ENCODE measurements around the gene CPNE7. TPM values are rescaled to one million over a fixed set of nuclear protein-coding genes. Genes with fewer than 3 reads are reported as not detected.

CPNE7 gene
- total and polyA plus RNA-seq, 8 donors: 0.92 to 6.2 (median 1.8) TPM; not detected in 1

- no peaks in the 10 kb centered on the region for H3K9me3 ChIP-seq
- no peak overlapping the region for H3K4me3 ChIP-seq
- H3K4me1 ChIP-seq: peaks cover 0 to 8% (median 6%) of the 10 kb centered on the region in 4 donors
- no peaks in the 10 kb centered on the region for H3K36me3 ChIP-seq
- no peak for TF ChIP-seq POLR2A (IDR thresholded peaks at IDR 0.05)
- TF ChIP-seq CTCF (IDR thresholded peaks at IDR 0.05): no peak
- TF ChIP-seq POLR2AphosphoS5 (IDR thresholded peaks at IDR 0.05): no peak
- no peak for TF ChIP-seq EP300 (IDR thresholded peaks at IDR 0.05)
- H3K27ac ChIP-seq: no peak overlapping the region
- intact Hi-C loops (cut with DNase I; ENCODE audit: low total_unique reads): no loop called here
- no peak for DNase-seq
- 39 to 61% (median 46%) methylated on average over 9 of the region's 9 CpGs for WGBS, 5 donors
- H3K27me3 ChIP-seq: peaks cover 0 to 48% (median 5%) of the 10 kb centered on the region in 3 donors
Observed at GRCh38 chr16:89607453-89607852, 31.9 kb downstream of the CPNE7 start.

GRCh38 chr16:89607937-89608740 is 32.6 kb downstream of the CPNE7 start:
- peaks cover 0 to 48% (median 2%) of the 10 kb centered on the region in 3 donors for H3K27me3 ChIP-seq
- intact Hi-C loops (cut with DNase I; ENCODE audit: low total_unique reads): no loop called here
- H3K4me1 ChIP-seq: peaks cover 0 to 1% (median under 1%) of the 10 kb centered on the region in 4 donors
- 66 to 73% (median 69%) methylated on average over 26 to 32 of the region's 32 CpGs for WGBS, 5 donors
- no peak for DNase-seq
- H3K9me3 ChIP-seq: no peaks in the 10 kb centered on the region
- H3K27ac ChIP-seq: no peak overlapping the region
- no peaks in the 10 kb centered on the region for H3K36me3 ChIP-seq
- no peak for TF ChIP-seq POLR2AphosphoS5 (IDR thresholded peaks at IDR 0.05)
- TF ChIP-seq CTCF (IDR thresholded peaks at IDR 0.05): no peak
- no peak overlapping the region for H3K4me3 ChIP-seq

- Histone ChIP-seq H3K27me3 (peaks cover 0 to 54% (median 5%) of the 10 kb centered on the region in 3 donors), H3K27ac (no peak overlapping the region), H3K9me3 (no peaks in the 10 kb centered on the region), H3K4me3 (no peak overlapping the region), H3K36me3 (no peaks in the 10 kb centered on the region), H3K4me1 (no peaks in the 10 kb centered on the region)
- intact Hi-C loops (cut with DNase I; ENCODE audit: low total_unique reads): no loop called here
- 50 to 70% (median 61%) methylated on average over 1 of the region's 1 CpG for WGBS, 5 donors
- DNase-seq: no peak
- TF ChIP-seq CTCF (IDR thresholded peaks at IDR 0.05) (no peak), POLR2AphosphoS5 (IDR thresholded peaks at IDR 0.05) (no peak)
Observed at GRCh38 chr16:89610108-89610453, 34.5 kb downstream of the CPNE7 start.

- Histone ChIP-seq H3K9me3 (no peaks in the 10 kb centered on the region), H3K4me3 (no peak overlapping the region), H3K36me3 (no peaks in the 10 kb centered on the region), H3K27me3 (peaks cover 0 to 66% (median 10%) of the 10 kb centered on the region in 3 donors), H3K4me1 (peaks cover 0 to 5% (median 1%) of the 10 kb centered on the region in 4 donors), H3K27ac (no peak overlapping the region)
- DNase-seq: no peak
- WGBS, 5 donors: 83 to 89% (median 87%) methylated on average over 20 of the region's 20 CpGs
- TF ChIP-seq EP300 (IDR thresholded peaks at IDR 0.05): no peak
- no peak for TF ChIP-seq CTCF (IDR thresholded peaks at IDR 0.05)
- TF ChIP-seq POLR2A (IDR thresholded peaks at IDR 0.05): no peak
- no peak for TF ChIP-seq POLR2AphosphoS5 (IDR thresholded peaks at IDR 0.05)
- intact Hi-C loops (cut with DNase I; ENCODE audit: low total_unique reads): no loop called here
Observed at GRCh38 chr16:89612415-89613166, 37.0 kb downstream of the CPNE7 start.
